M059J (cell line): Measurements from ENCODE around the gene CHRNB2. TPM values are rescaled to one million over a fixed set of nuclear protein-coding genes. Genes with fewer than 3 reads are reported as not detected.
A peak's percentile ranks its signal among the peaks of the same experiment; 100 is the strongest.
"Not testable (repeated sequence)": the region's sequence is repeated elsewhere in the genome, so short reads cannot be mapped to it uniquely, and the experiment has no call there.

Experiments used
- DNase-seq: peaks from one replicate; pipeline ENCODE4 v3.0.0-alpha.2; 2012; ENCODE audit warnings: low read depth
- total RNA-seq: library from RNA; depleted of rRNA; stranded (reverse); fragments of >200 nt; shearing (Covaris generic); gene quantifications from 2 replicates; pipeline ENCODE4 v1.2.3, GENCODE V29; 2014; rRNA removed

Gene CHRNB2, protein sequence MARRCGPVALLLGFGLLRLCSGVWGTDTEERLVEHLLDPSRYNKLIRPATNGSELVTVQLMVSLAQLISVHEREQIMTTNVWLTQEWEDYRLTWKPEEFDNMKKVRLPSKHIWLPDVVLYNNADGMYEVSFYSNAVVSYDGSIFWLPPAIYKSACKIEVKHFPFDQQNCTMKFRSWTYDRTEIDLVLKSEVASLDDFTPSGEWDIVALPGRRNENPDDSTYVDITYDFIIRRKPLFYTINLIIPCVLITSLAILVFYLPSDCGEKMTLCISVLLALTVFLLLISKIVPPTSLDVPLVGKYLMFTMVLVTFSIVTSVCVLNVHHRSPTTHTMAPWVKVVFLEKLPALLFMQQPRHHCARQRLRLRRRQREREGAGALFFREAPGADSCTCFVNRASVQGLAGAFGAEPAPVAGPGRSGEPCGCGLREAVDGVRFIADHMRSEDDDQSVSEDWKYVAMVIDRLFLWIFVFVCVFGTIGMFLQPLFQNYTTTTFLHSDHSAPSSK
- not detected in 2 replicates for total RNA-seq

DNA sequence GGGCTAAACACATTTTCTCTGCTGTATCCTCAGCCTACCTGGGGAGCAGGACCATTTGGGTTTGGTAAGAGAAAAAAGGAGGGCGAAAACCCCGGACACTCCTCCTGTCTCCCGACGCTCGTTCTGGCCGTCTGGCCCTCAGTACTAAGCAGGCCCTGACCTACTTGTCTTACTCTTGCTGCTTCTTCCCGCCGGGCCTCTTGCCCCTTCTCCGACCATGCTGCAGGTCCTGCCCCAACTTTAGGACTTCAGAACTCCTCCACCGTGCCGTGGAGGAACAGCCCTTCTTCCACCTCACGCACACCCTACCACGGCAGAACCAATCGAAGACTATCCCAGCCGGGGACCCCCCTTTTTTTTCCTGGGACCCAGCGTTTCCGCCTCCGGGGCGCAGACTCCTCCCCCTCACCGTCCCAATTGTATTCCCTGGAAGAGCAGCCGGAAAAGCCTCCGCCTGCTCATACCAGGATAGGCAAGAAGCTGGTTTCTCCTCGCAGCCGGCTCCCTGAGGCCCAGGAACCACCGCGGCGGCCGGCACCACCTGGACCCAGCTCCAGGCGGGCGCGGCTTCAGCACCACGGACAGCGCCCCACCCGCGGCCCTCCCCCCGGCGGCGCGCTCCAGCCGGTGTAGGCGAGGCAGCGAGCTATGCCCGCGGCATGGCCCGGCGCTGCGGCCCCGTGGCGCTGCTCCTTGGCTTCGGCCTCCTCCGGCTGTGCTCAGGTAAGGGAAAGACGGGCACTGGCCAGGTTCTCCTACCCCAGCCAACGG, at the start of gene CHRNB2:
TSS of gene CHRNB2 (plus strand) at position 393 of the 771 bp plus-strand sequence. CDS start at position 660, 267 bp downstream.
- DNase-seq: peak; percentile 44

DNA sequence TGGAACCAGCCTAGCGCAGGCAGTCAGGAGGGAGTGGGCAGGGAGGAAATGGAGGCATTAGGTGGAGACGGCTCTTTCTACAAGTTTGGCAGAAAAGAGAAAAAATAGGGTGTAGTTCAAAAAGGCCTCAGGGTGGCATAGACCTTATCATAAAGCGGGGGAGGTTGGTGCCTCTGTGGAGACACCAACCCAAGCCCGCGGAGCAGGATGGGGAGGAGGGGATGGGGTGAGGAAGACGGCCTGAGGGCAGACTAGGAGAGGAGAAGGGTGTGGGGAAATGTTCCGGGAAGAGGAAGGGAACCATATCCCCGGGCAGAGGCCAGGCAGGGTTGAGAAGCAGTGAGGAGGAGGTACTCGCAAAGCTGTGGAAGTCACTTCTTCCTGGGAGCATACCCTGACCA, 48.0 kb upstream of the CHRNB2 start:
- DNase-seq: no peak

- DNase-seq: no peak
These were observed 47.2 kb upstream of the CHRNB2 start for GRCh38 chr1:154520333-154520732.

GRCh38 chr1:154521695-154522094, 45.9 kb upstream of the CHRNB2 start:
- DNase-seq: no peak

DNA sequence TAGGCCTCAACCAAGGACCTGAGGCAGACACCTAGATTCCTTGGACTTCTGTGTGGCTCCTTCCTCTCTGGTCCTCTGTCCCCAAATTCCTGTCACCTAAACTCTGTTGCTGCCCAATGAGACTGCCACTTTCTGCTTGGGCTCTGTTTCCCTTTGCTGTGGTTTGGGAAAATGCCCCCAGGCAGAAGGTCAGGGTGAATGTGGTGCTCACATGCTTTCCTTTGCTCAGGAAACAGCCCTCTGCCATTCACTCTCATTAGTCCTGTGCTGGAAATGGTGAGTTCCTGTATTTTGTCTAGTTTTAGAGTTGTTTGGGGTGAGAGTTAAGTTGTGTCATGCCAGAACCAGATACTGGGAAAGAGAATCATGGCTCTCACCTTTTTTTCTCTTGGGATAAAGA, 42.7 kb upstream of the CHRNB2 start:
- DNase-seq: peak; percentile 44

DNA sequence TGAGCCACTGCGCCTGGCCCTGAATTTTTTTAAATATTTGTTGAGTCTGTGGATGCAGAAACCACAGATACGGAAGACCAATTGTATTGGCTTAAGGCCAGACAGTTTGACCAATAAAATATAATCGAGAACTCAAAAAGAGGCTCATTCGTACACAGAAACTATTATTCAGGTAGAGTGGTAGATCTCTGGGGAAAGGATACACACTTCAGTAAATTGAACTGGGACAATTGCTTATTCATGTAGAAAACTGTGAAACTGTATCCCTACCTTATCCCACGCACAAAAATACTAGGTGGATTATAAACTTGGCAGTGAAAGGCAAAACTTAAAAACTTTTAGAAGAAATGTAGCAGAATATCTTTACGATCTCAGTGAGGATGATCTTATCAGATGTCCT, 40.4 kb upstream of the CHRNB2 start:
- DNase-seq: no peak

DNA sequence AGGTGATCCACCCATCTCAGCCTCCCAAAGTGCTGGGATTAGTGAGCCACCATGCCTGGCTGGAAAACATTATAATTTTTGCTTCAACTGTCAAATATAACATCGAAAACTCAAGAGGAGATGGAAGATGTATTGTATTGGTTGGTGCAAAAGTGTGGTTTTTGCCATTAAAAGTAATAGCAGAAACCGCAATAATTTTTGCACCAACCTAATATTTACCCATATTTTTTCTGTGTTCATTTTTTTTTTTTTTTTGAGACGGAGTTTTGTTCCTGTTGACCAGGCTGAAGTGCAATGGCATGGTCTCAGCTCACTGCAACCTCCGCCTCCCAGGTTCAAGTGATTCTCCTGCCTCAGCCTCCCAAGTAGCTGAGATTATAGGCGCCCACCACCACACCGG, 38.3 kb upstream of the CHRNB2 start:
- DNase-seq: no peak

DNA sequence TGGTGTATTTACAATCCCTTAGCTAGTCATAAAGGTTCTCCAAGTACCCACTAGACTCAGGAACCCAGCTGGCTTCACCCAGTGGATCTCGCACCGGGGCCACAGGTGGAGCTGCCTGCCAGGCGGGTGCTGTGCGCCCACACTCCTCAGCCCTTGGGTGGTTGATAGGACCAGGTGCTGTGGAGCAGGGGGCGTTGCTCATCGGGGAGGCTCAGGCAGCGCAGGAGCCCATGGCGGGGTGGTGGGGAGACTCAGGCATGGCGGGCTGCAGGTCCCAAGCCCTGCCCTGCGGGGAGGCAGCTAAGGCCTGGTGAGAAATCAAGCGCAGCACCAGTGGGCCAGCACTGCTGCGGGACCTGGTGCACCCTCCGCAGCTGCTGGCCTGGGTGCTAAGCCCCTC, 35.6 kb upstream of the CHRNB2 start:
- not testable (repeated sequence) for DNase-seq

GRCh38 chr1:154533952-154534844, 33.4 kb upstream of the CHRNB2 start:
- DNase-seq: peak; percentile 46

DNA sequence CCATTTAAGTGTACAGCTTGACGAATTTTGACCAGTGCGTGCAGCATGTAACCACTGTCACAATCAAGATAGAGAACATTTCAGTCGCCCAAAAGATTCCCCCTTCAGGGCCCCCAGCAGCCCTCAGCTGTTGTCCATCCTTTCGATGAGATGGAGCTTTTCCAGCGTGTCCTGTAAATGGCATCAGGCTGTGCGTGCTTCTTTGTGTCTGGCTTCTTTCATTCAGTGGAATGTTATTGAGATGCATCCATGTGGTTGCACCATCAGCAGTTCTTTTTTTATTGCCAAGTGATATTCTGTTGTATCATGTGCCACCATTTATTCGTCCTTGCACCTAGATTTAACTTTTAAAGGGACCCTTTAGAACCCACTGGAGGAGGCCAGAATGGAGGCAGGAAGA, 31.0 kb upstream of the CHRNB2 start:
- no peak for DNase-seq

DNA sequence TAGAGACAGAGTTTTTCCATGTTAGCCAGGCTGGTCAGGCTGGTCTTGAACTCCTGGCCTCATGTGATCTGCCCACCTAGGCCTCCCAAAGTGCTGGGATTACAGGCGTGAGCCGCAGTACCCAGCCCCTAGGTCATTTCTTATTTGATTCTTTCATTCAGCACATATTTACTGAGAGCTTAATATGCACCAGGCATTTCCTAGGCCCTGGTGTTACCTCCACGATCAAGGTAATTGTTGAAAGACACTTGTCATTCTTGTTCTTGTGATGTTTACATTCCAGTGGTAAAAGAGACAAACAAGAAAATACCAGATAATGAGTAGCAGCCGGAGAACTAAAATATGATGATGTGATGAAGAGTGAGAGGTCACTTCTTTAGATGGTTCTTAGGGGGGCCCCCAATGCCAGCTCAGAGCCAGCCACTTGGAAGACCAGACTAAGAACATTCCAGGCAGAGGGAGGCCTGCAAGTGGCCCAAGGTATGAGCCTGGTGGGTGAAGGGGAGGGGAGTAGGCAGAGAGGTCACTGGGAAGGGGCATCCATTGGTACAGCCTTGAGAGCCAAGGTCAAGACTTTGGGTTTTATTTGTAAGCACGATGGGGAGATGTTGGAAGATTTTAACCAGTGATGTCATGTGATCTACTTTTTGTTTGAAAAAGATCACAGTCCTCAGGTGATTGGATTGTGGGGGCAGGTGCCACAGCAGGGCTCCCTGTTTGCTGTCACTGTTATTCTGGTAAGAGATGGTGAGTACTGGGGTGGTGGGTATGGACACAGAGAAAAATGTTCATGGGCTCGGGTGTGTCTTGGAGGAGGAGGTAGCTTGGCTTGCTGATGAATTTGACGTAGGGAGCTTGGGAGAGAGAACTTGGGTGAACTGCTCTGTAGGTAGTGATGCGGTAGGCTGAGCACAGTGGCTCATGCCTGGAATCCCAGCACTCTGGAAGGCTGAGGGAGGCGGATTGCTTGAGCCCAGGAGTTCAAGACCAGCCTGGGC, 27.8 kb upstream of the CHRNB2 start:
- no peak for DNase-seq

GRCh38 chr1:154541231-154541630, 26.3 kb upstream of the CHRNB2 start:
- no peak for DNase-seq

- peak; percentile 65 for DNase-seq
These were observed 21.1 kb upstream of the CHRNB2 start for GRCh38 chr1:154546264-154547063.

- DNase-seq: no peak
These were observed 20.4 kb upstream of the CHRNB2 start for GRCh38 chr1:154547105-154547732.

- DNase-seq: no peak
These were observed 19.6 kb upstream of the CHRNB2 start for GRCh38 chr1:154548028-154548427.

DNA sequence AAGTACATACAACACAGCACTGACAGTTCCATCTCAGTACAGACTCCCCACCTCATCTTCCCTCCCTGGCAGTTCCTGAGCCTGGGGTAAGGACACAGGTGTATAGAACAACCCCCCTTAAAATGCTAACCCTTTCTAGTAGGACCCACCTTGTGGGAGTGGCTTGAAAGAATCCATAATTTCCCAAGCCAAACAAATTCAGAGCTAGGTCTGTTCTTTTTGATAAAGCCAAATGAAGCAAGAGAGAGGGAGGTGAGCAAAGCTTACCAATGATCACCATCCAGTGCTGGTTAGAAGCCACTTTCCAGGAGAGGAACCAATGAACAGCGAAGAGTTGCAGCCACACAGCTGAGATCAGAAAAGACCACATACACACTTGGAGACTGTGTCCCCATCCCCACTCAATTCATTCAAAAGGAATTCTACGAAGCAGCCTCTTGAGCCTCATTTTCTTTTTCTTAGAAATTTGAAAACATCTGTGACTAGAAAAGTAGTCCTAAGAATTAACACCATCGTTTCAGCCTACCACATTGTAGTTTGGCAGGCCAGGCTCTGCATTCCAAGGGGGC, 18.3 kb upstream of the CHRNB2 start:
- no peak for DNase-seq

DNA sequence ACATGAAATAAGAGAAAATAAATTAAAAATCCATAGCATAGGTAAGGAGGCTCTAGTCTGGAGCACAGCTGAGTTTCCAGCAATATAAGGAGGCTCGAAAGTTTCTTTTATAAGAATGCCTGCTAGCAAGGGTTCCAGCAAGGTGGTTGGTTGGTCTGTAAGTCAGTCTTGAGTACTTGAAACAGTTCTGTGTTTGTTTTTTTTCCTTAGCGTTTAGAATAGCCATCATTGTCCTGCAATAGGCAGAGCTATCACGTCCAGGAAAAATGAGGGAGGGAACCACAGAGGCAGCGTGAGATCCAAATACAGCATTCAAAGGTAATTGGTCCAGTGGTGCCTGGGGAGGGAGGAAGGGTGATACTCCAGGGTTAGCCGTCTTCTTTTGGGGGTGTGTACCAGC, 17.5 kb upstream of the CHRNB2 start:
- DNase-seq: no peak

GRCh38 chr1:154550657-154551056, 16.9 kb upstream of the CHRNB2 start:
- no peak for DNase-seq

GRCh38 chr1:154551474-154551873, 16.1 kb upstream of the CHRNB2 start:
- no peak for DNase-seq
